PC-3 (cell line): ENCODE measurements around the gene USF2.

ENCODE experiments used
- CTCF ChIP-seq: fragments of 300-600 bp; sonication (generic); conservative IDR thresholded peaks from 2 replicates; pipeline ENCODE4 v1.5.1; 2017; ENCODE audit warnings: antibody characterized with exemption, low read depth, mild to moderate bottlenecking, low read length
- EZH2 ChIP-seq: fragments of 300-600 bp; sonication (generic); IDR thresholded peaks from one replicate; pipeline ENCODE4 v1.6.1; 2017; ENCODE audit warnings: antibody characterized with exemption, mild to moderate bottlenecking, low read length; ENCODE audit not compliant: unreplicated experiment

GRCh38 chr19:35257113-35257461, 11.7 kb upstream of the USF2 start:
- TF ChIP-seq CTCF (no peak), EZH2 (no peak)
